Measurements from ENCODE around the gene MTMR10. TPM values are rescaled to one million over a fixed set of nuclear protein-coding genes. Genes with fewer than 3 reads are reported as not detected.

MTMR10 gene
- total RNA-seq, 1 donor from 2014 or later = 6.6 TPM

DNA sequence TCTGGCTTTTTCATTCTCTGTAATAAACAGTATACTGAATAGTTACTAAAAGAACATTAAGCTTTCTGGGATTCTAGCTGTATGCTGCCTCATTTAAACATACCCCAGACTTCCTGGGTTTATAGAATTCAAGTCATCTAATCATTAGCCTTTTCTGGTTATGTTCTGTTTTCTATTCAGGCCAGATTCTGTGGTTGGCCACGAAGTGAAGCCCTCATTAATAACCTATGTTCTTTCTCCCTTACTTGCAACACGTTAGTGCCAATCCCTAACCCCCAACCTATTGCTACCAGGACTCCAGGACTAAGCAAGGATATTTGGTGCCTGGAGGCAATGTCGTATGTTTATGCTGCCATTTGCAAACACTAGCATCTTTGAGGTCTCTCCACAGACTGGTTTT is 28.6 kb upstream of the MTMR10 start:
- no peak for FAIRE-seq
- Histone ChIP-seq H3K4me3 (ENCODE audit: low read depth, low read length) (no peak overlapping the region), H3K27me3 (ENCODE audit: control insufficient read depth, insufficient read depth, low read length) (no peaks in the 10 kb centered on the region), H3K36me3 (ENCODE audit: control insufficient read depth, insufficient read depth, low read length) (no peaks in the 10 kb centered on the region)
- no peak for DNase-seq (ENCODE audit: low read depth)
- TF ChIP-seq, protein P1, sequence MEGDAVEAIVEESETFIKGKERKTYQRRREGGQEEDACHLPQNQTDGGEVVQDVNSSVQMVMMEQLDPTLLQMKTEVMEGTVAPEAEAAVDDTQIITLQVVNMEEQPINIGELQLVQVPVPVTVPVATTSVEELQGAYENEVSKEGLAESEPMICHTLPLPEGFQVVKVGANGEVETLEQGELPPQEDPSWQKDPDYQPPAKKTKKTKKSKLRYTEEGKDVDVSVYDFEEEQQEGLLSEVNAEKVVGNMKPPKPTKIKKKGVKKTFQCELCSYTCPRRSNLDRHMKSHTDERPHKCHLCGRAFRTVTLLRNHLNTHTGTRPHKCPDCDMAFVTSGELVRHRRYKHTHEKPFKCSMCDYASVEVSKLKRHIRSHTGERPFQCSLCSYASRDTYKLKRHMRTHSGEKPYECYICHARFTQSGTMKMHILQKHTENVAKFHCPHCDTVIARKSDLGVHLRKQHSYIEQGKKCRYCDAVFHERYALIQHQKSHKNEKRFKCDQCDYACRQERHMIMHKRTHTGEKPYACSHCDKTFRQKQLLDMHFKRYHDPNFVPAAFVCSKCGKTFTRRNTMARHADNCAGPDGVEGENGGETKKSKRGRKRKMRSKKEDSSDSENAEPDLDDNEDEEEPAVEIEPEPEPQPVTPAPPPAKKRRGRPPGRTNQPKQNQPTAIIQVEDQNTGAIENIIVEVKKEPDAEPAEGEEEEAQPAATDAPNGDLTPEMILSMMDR (IDR thresholded peaks at IDR 0.05; ENCODE audit: insufficient read depth, low read length, severe bottlenecking) = no peak

DNA sequence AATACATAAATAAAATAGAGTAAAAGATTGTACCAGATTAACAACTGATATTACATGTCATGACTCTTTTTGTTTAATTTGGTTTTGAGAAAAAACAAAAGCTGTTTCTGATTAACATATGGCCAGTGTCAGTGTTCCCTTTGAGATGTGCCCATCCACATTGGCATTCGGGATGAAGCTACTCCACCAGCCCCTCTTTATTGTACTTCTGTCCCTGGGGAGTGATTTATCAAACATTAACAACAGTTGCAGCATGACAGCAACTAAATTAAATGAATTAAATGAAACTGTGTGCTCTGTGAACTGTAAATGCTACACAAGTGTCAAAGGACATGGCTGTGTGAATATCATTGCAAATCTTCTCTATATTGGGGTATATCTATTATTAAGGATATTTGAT is 25.9 kb upstream of the MTMR10 start:
- DNase-seq (ENCODE audit: low read depth) (no peak), FAIRE-seq (no peak)
- H3K36me3 ChIP-seq (ENCODE audit: control insufficient read depth, insufficient read depth, low read length) = no peaks in the 10 kb centered on the region
- no peak overlapping the region for H3K4me3 ChIP-seq (ENCODE audit: low read depth, low read length)
- no peaks in the 10 kb centered on the region for H3K27me3 ChIP-seq (ENCODE audit: control insufficient read depth, insufficient read depth, low read length)
- TF ChIP-seq, protein P1 (IDR thresholded peaks at IDR 0.05; ENCODE audit: insufficient read depth, low read length, severe bottlenecking) = no peak

DNA sequence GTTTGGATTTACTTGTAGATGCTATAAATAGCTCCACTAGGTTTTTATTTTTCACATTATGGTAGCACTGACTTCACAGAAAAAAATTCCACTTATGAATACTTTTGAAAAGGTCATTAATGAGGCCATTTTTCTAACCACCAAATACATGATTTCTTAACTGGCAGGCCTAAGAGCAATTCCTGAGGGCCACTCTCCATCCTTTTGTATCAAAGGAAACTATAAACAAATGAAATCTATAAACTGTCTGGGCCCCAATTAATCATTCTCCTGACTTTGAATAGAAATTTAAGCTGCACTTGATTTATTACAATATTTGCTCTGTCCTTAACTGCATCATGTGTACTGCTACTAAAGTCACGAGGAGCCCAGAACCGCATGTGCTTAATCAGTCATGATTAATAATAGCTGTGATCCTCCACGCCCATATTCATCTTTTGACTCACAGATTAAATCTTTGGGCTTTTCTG is 25.1 kb upstream of the MTMR10 start:
- FAIRE-seq = no peak
- TF ChIP-seq, protein P1 (IDR thresholded peaks at IDR 0.05; ENCODE audit: insufficient read depth, low read length, severe bottlenecking) = no peak
- Histone ChIP-seq H3K36me3 (ENCODE audit: control insufficient read depth, insufficient read depth, low read length) (no peaks in the 10 kb centered on the region), H3K4me3 (ENCODE audit: low read depth, low read length) (no peak overlapping the region), H3K27me3 (ENCODE audit: control insufficient read depth, insufficient read depth, low read length) (no peaks in the 10 kb centered on the region)
- peak; percentile 75 for DNase-seq (ENCODE audit: low read depth)

DNA sequence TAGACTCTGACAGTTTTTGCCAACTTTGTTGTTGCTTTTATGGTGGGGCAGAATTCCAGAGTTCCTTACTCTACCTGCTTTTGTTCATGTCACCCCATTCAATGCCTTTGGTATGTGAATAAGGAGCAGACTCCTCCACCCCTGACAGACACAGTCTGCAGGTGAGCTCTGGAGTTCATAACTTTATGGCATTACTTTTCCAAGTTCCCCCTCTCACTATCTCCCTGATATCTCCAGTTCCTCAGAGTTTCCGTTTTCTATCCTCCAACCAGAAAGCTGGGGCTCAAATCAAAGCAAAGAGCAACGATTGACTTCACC is 23.1 kb upstream of the MTMR10 start:
- Histone ChIP-seq H3K36me3 (ENCODE audit: control insufficient read depth, insufficient read depth, low read length) (no peaks in the 10 kb centered on the region), H3K4me3 (ENCODE audit: low read depth, low read length) (no peak overlapping the region), H3K27me3 (ENCODE audit: control insufficient read depth, insufficient read depth, low read length) (no peaks in the 10 kb centered on the region)
- TF ChIP-seq, protein P1 (IDR thresholded peaks at IDR 0.05; ENCODE audit: insufficient read depth, low read length, severe bottlenecking) = no peak
- FAIRE-seq (no peak), DNase-seq (ENCODE audit: low read depth) (no peak)

DNA sequence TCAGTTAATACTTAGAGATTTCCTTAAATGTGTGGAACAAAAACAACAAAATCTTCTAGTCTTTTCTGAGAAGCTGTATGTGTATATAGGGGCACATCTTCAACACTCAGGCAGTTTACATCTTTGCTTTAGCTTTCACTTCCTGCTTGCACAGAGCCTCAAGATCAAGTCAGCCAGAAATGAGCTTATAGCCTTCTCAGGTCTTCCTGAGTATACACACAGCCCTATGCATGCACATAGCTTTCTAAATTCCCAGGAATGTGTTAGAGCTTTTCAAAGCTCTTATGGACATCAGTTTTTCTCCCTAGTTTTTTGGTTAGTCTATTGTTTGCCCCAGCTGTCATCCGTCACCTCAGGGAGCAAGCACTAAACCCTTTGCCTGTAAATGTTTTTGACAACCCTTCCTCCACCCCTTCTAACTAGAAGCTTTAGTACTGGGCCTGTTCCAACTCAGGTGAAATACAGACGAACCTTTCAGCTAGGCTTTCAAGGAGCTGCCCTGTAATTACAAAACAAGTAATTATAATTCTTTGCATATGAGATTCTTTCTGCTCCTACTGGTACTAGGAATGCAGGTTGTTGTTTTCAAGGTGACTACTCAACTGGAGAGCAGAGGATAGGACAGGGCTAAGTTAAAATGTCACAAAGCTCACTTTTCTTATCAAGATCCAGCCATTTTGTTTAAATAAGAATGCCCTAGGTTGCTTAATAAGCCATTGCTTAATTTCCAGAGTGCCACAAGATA is 22.6 kb upstream of the MTMR10 start:
- TF ChIP-seq, protein P1 (IDR thresholded peaks at IDR 0.05; ENCODE audit: insufficient read depth, low read length, severe bottlenecking) = no peak
- no peaks in the 10 kb centered on the region for H3K36me3 ChIP-seq (ENCODE audit: control insufficient read depth, insufficient read depth, low read length)
- no peaks in the 10 kb centered on the region for H3K27me3 ChIP-seq (ENCODE audit: control insufficient read depth, insufficient read depth, low read length)
- no peak overlapping the region for H3K4me3 ChIP-seq (ENCODE audit: low read depth, low read length)
- no peak for DNase-seq (ENCODE audit: low read depth)
- FAIRE-seq = peak; percentile 32

DNA sequence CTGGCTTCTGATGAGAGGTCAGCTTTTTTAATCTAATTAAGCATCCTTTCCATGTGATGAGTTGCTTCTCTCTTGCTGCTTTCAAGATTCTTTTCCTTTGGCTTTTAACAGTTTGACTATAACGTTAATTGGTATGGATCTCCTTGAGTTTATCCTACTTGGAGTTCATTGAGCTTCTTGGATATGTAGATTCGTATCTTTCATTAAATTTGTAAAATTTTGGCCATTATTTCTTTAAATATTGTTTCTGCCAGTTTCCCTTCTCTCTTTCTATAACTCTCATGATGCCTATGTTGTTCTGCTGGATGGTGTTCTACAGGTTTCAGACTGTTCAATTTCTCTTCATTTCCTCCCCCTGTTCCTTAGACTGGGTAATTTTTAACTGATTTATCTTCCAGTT is 21.0 kb upstream of the MTMR10 start:
- H3K36me3 ChIP-seq (ENCODE audit: control insufficient read depth, insufficient read depth, low read length) = no peaks in the 10 kb centered on the region
- H3K27me3 ChIP-seq (ENCODE audit: control insufficient read depth, insufficient read depth, low read length) = no peaks in the 10 kb centered on the region
- H3K4me3 ChIP-seq (ENCODE audit: low read depth, low read length) = no peak overlapping the region
- no peak for DNase-seq (ENCODE audit: low read depth)
- TF ChIP-seq, protein P1 (IDR thresholded peaks at IDR 0.05; ENCODE audit: insufficient read depth, low read length, severe bottlenecking) = no peak
- no peak for FAIRE-seq

All from bronchial epithelial cell (primary cell).